SK-N-SH (cell line): ENCODE results near the gene NCAPH2.

Experiments used
- CTCF ChIP-seq: fragments of 200-600 bp; sonication (generic); IDR thresholded peaks from 2 replicates; pipeline ENCODE4 v1.6.1; 2017; ENCODE audit warnings: antibody characterized with exemption, mild to moderate bottlenecking, moderate library complexity
- EZH2phosphoT487 ChIP-seq: fragments of 200-600 bp; sonication (generic); IDR thresholded peaks from 2 replicates; pipeline ENCODE4 v1.6.1; 2017; ENCODE audit warnings: low read depth, mixed run types, mild to moderate bottlenecking, antibody characterized with exemption, moderate library complexity, borderline replicate concordance
- NFIC ChIP-seq: IDR thresholded peaks from 2 replicates; pipeline ENCODE4 v1.4.0; 2012; ENCODE audit warnings: borderline replicate concordance
- RAD21 ChIP-seq: IDR thresholded peaks from 2 replicates; pipeline ENCODE4 v1.6.1; 2012; ENCODE audit warnings: mild to moderate bottlenecking, low read length
- REST ChIP-seq: IDR thresholded peaks from 2 replicates; pipeline ENCODE4 v1.6.1; 2012; ENCODE audit warnings: mild to moderate bottlenecking, low read depth, low read length, moderate library complexity
- TEAD4 ChIP-seq: IDR thresholded peaks from 2 replicates; pipeline ENCODE4 v1.4.0; 2012; ENCODE audit warnings: mild to moderate bottlenecking, borderline replicate concordance; ENCODE audit not compliant: insufficient read depth
- YY1 ChIP-seq: IDR thresholded peaks from 2 replicates; pipeline ENCODE4 v1.4.0; 2012; ENCODE audit warnings: low read depth, mild to moderate bottlenecking

GRCh38 chr22:50507991-50508884 is at the start of gene NCAPH2:
- TF ChIP-seq REST: 0 out of 2 replicates have a peak, but pooled peaks have one; percentile 56
- TF ChIP-seq EZH2phosphoT487: no peak
- TF ChIP-seq YY1: peak; percentile 95
- no peak for TF ChIP-seq CTCF
- TF ChIP-seq NFIC: no peak
- TF ChIP-seq RAD21: no peak
- TF ChIP-seq TEAD4: no peak
